IPS-18a (cell line): ENCODE data around the gene VPS13D.

ENCODE experiments used
- H3K27ac ChIP-seq: one replicate; pipeline ENCODE4 v1.5.1; 2013; ENCODE audit warnings: low read length
- H3K27me3 ChIP-seq: one replicate; pipeline ENCODE4 v1.6.1; 2013; ENCODE audit warnings: mild to moderate bottlenecking, low read length; ENCODE audit not compliant: control insufficient read depth, insufficient read depth
- H3K36me3 ChIP-seq: one replicate; pipeline ENCODE4 v1.6.1; 2013; ENCODE audit warnings: low read depth, low read length; ENCODE audit not compliant: control insufficient read depth
- H3K4me1 ChIP-seq: one replicate; pipeline ENCODE4 v1.6.1; 2013; ENCODE audit warnings: low read depth, low read length; ENCODE audit not compliant: control insufficient read depth
- H3K4me3 ChIP-seq: one replicate; pipeline ENCODE4 v1.5.1; 2013; ENCODE audit warnings: low read length
- H3K9ac ChIP-seq: one replicate; pipeline ENCODE4 v1.6.1; 2013; ENCODE audit warnings: mild to moderate bottlenecking, low read length, moderate library complexity
- H3K9me3 ChIP-seq: one replicate; pipeline ENCODE4 v1.6.1; 2013; ENCODE audit warnings: low read depth, low read length; ENCODE audit not compliant: control insufficient read depth

Gene VPS13D

GRCh38 chr1:12188115-12188514 lies 41.7 kb upstream of the VPS13D start:
- no peaks in the 10 kb centered on the region for H3K27me3 ChIP-seq
- H3K4me3 ChIP-seq = no peak overlapping the region
- peaks cover 7% of the 10 kb centered on the region for H3K4me1 ChIP-seq
- H3K27ac ChIP-seq = no peak overlapping the region
- H3K9me3 ChIP-seq = no peaks in the 10 kb centered on the region
- H3K36me3 ChIP-seq = no peaks in the 10 kb centered on the region
- no peak overlapping the region for H3K9ac ChIP-seq

- no peaks in the 10 kb centered on the region for H3K9me3 ChIP-seq
- no peak overlapping the region for H3K27ac ChIP-seq
- no peak overlapping the region for H3K9ac ChIP-seq
- no peaks in the 10 kb centered on the region for H3K36me3 ChIP-seq
- H3K4me3 ChIP-seq = no peak overlapping the region
- peaks cover 7% of the 10 kb centered on the region for H3K4me1 ChIP-seq
- H3K27me3 ChIP-seq = no peaks in the 10 kb centered on the region
Observed at GRCh38 chr1:12188657-12189327, 41.0 kb upstream of the VPS13D start.

DNA sequence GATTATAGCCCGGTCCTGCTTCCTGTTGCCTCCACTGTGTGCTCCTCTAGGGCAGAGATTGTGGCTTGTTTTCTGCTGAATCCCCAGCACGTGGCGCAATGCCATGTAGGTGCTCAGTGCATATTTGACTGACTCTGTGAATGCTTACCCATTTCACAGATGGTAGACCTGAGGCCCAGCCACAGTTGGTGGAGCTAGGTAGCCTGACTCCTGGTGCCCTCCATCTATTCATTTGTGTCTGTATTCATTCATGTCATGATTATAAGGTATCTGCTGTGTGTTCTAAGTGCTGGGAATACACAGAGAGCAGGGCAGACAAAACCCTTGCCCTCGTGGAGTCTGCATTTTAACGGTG lies 40.5 kb upstream of the VPS13D start:
- no peaks in the 10 kb centered on the region for H3K9me3 ChIP-seq
- no peaks in the 10 kb centered on the region for H3K36me3 ChIP-seq
- no peak overlapping the region for H3K9ac ChIP-seq

GRCh38 chr1:12191242-12192032 lies 38.4 kb upstream of the VPS13D start:
- Histone ChIP-seq H3K27ac (no peak overlapping the region), H3K4me1 (peaks cover 7% of the 10 kb centered on the region), H3K36me3 (no peaks in the 10 kb centered on the region), H3K9ac (no peak overlapping the region), H3K4me3 (no peak overlapping the region), H3K27me3 (no peaks in the 10 kb centered on the region), H3K9me3 (no peaks in the 10 kb centered on the region)

More for the DNA sequence above, 40.5 kb upstream of the VPS13D start:
- Histone ChIP-seq H3K4me1 (peaks cover 7% of the 10 kb centered on the region), H3K27ac (no peak overlapping the region), H3K4me3 (no peak overlapping the region), H3K27me3 (no peaks in the 10 kb centered on the region)

DNA sequence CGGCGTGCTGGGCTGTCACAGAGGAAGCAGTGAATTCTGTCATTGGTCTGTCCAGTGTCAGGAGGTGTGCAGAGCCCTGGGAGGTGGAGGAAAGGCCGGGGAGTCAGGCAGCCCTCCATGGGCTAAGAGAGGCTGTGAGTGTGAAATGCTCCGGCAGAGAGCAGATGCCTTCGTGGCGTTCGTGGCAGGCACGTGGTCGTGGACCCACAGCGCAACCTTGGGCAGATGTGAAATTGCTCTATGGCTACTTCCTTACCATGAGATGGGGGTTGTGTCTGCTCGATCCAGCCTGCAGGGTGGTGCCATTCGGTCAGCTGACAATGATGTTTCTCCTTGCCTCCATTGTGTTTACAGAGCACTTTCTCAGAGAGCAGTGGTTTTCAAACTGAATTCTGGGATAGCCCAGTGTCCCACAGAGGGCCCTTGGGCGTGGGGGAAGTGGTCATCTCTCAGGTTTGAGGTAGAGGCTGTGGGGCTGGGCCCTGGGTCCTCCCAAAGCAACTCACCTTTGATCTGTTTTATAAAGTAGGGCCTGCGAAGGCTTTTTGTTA lies 35.1 kb upstream of the VPS13D start:
- Histone ChIP-seq H3K27me3 (no peaks in the 10 kb centered on the region), H3K9ac (no peak overlapping the region), H3K4me3 (no peak overlapping the region), H3K27ac (no peak overlapping the region), H3K4me1 (peaks cover 5% of the 10 kb centered on the region), H3K9me3 (no peaks in the 10 kb centered on the region), H3K36me3 (no peaks in the 10 kb centered on the region)

DNA sequence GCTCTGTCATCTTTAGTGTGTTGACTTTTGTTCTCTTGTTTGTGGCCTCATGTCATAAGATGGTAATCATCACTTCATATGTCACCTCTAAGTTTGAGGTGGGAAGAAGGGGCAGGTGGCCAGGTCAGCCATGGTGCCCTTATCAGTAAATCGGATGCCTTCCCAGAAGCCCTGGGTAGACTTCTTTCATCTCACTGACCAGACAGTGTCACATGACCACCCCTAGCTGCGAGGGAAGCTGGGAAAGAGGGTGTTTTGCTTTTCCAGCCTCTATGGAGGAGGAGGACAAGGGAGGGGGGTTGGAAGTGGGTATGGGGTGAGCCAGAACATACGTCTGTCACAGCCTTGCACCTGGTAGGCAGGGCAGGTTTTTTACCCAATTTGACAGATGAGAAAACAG lies 34.4 kb upstream of the VPS13D start:
- Histone ChIP-seq H3K9ac (no peak overlapping the region), H3K27me3 (no peaks in the 10 kb centered on the region), H3K4me3 (no peak overlapping the region), H3K27ac (no peak overlapping the region), H3K4me1 (peaks cover 5% of the 10 kb centered on the region), H3K36me3 (no peaks in the 10 kb centered on the region), H3K9me3 (no peaks in the 10 kb centered on the region)

DNA sequence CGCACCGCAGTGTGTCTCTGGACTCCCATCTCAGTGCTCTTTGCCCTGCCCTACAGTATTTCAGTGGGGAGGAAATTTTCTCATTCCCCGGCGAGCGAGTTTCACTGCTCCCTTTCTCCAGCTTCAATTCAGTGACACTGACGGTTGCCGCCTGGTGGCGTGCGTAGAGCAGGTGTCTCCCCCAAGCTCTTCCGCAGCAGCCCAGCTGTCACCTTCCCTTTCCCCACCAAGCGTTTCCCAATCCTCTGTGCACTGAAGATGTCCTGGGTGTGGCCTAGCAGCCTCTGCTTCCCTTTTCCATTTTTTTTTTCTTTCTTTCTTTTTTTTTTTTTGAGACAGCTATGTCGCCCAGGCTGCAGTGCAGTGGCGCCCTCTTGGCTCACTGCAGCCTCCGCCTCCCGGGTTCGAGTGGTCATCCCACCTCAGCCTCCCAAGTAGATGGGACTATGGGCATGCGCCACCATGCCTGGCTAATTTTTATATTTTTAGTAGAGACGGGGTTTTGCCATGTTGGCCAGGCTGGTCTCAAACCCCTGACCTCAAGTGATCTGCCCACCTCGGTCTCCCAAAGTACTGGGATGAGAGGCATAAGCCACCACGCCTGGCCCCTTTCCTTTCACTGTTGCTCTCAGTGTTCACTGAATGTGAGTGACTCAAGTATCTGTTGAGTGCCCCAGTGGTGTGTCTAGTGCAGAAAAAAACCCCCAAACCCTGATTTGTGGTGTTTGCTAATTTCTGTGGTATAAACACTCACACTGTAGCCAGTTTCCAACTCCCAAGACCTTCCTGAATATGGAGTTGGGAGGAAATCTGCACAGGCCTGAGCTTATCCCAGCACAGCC lies 33.0 kb upstream of the VPS13D start:
- Histone ChIP-seq H3K4me3 (no peak overlapping the region), H3K36me3 (no peaks in the 10 kb centered on the region), H3K27ac (no peak overlapping the region), H3K4me1 (peaks cover 5% of the 10 kb centered on the region), H3K9me3 (no peaks in the 10 kb centered on the region), H3K27me3 (no peaks in the 10 kb centered on the region), H3K9ac (no peak overlapping the region)

- no peaks in the 10 kb centered on the region for H3K27me3 ChIP-seq
- no peak overlapping the region for H3K9ac ChIP-seq
- H3K27ac ChIP-seq = no peak overlapping the region
- peaks cover 5% of the 10 kb centered on the region for H3K4me1 ChIP-seq
- no peaks in the 10 kb centered on the region for H3K36me3 ChIP-seq
- H3K4me3 ChIP-seq = no peak overlapping the region
- no peaks in the 10 kb centered on the region for H3K9me3 ChIP-seq
Observed at GRCh38 chr1:12197483-12197880, 32.3 kb upstream of the VPS13D start.

DNA sequence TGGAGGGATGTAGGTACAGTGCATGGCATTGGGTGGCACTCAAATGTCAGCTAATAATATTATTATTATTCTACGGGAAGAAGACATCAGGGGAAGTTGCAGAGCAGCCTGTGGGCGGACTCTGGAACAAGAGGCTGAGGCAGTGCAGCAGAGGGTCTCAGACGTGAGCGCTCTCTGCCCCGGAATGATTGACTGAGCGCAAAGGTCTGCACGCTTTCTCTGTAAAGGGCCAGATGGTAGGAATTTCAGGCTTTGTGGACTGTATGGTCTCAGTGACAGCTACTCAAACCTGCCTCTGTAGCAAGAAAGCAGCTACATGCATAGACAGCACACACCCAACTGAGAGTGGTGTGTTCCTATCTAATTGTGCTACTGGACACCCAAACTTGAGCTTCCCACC lies 29.6 kb upstream of the VPS13D start:
- no peaks in the 10 kb centered on the region for H3K9me3 ChIP-seq
- no peaks in the 10 kb centered on the region for H3K27me3 ChIP-seq
- no peak overlapping the region for H3K4me3 ChIP-seq
- H3K27ac ChIP-seq = no peak overlapping the region
- no peak overlapping the region for H3K9ac ChIP-seq
- no peaks in the 10 kb centered on the region for H3K36me3 ChIP-seq
- H3K4me1 ChIP-seq = peaks cover 11% of the 10 kb centered on the region

GRCh38 chr1:12201352-12202189 lies 28.3 kb upstream of the VPS13D start:
- H3K27ac ChIP-seq = no peak overlapping the region
- H3K4me3 ChIP-seq = no peak overlapping the region
- H3K4me1 ChIP-seq = peaks cover 11% of the 10 kb centered on the region
- H3K9ac ChIP-seq = no peak overlapping the region
- no peaks in the 10 kb centered on the region for H3K36me3 ChIP-seq
- H3K9me3 ChIP-seq = no peaks in the 10 kb centered on the region
- no peaks in the 10 kb centered on the region for H3K27me3 ChIP-seq

DNA sequence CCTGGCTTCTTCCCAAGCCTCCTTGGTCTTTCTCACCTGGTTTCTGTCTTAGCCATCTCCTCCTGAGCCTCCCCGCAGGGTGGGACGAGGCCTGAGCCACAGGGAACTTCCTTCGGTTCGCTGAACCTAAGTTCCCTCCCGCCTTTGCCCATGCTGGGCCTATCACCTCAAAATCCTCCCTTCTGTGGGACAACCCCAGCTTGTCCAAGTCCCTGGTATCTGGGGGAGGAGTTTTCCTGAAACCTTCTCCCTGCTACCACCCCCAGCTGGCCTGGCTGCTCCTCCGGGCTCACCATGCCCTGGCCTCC lies 27.7 kb upstream of the VPS13D start:
- no peak overlapping the region for H3K27ac ChIP-seq
- H3K36me3 ChIP-seq = no peaks in the 10 kb centered on the region
- no peaks in the 10 kb centered on the region for H3K27me3 ChIP-seq
- peaks cover 11% of the 10 kb centered on the region for H3K4me1 ChIP-seq
- H3K9me3 ChIP-seq = no peaks in the 10 kb centered on the region
- no peak overlapping the region for H3K9ac ChIP-seq
- no peak overlapping the region for H3K4me3 ChIP-seq
